RPMI7951 (cell line): ENCODE data around the gene TMEM256. TPM values are rescaled to one million over a fixed set of nuclear protein-coding genes. Genes with fewer than 3 reads are reported as not detected.

Source experiments
- DNase-seq: peaks from one replicate; pipeline ENCODE4 v3.0.0-alpha.2; 2012; ENCODE audit warnings: low read depth
- total RNA-seq: library from RNA; depleted of rRNA; stranded (reverse); fragments of >200 nt; shearing (Covaris generic); gene quantifications from 2 replicates; pipeline ENCODE4 v1.2.3, GENCODE V29; 2014

The TMEM256 gene
- total RNA-seq, 1 experiment from 2014 or later, result 229 TPM

DNA sequence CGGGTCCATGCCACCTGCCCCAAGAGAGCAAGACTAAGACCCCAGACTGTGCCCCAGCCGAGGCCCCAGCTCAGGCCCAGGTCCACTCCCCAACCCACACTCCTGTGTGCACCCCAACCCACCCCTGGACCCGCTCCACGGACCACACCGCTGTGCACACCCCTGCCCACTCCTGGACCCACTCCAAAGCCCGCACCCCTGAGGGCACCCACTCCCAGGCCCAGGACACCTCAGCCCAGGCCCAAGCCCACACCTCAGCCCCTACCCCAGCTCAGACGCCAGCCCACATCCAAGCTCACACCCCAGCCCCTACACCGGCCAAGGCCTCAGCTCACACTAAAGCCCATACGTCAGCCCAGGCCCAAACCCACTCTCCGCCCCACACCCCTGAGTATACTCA, 25.8 kb upstream of the TMEM256 start:
- no peak for DNase-seq

DNA sequence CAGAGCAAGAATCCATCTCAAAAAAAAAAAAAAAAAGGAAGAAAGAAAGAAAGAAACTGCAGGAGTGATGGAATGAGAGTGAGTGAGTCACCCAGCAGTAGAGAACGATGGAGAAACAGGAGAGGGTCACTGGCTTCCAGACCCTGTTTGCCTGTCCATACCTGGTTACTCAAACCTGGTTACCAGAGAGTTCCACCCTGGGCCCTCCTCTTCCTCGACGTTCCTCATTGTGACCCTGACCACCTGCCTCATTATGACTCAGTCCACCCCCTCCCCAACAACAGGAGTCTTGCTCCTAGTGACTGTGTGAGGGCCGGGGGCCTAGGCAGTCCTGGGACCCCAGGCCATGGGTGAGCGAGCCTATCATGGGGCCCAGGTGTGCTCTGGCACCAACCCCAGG, 24.7 kb upstream of the TMEM256 start, which contains the start of gene SPEM3:
Gene SPEM3 (plus strand): TSS at position 301 of the 400 bp plus-strand sequence. CDS start 46 bp downstream, at position 347.
- DNase-seq, result no peak

DNA sequence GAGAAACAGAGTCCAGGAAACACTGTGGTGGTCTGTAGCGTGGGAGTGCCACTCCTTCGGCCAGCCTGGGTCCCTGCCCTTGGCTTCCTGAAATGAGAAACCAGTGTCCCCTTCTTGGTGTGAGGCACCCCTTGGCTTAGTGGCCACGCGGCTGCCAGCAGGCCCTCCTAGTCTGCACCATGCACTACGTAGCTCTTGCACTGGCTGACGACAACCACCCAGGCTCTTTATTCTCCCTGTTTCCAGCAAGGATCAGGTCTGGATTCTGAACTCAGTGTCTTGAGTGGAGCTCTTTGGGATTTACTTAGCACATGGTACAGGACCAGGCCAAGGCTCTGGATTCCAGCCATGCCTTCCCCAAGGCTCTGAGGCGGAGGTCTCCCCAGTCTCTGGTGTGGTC, 23.7 kb upstream of the TMEM256 start:
- DNase-seq, result no peak

DNA sequence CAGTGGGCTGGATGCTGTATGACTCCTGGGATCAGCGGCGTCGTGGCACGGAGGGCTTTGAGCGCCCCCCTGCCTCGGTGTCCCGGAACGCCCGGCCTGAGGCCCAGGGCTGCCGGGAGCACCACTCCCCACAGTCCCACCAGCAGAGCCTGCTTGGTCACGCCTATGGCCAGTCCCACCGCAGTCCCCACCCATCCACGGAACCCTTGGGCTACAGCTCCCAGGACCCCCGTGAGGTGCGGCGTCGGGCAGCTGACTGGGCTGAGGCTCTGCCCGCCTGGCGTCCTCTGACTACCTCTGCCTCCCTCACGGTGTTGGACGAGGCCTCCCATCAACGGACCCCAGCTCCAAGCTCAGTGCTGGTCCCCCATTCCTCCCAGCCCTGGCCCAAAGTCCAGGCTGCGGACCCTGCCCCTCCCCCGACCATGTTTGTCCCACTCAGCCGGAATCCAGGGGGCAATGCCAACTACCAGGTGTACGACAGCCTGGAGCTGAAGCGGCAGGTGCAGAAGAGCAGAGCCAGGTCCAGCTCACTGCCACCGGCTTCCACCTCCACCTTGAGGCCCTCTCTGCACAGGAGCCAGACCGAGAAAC, 23.1 kb upstream of the TMEM256 start:
- no peak for DNase-seq

DNA sequence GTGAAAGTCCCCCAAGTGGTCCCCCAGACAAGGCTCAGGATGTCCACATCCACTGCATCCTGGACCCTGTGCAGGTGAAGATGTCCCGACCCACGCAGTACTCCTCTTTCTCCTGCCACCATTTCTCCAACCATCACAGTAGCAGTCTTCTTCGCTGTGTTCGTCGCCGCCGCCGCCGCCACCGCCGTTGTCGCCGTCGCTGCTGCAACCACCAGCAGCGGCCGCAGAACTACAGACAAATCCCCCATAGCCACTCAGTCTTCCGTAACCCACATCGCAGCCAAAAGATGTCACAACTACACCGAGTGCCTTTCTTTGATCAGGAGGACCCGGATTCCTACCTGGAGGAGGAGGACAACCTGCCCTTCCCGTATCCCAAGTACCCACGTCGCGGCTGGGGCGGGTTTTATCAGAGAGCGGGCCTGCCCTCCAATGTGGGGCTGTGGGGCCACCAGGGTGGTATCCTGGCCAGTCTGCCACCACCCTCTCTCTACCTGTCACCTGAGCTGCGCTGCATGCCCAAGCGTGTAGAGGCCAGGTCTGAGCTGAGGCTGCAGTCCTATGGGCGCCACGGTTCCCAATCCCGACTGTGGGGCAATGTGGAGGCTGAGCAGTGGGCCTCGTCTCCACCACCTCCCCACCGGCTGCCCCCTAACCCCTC, 22.4 kb upstream of the TMEM256 start:
- DNase-seq, result no peak

DNA sequence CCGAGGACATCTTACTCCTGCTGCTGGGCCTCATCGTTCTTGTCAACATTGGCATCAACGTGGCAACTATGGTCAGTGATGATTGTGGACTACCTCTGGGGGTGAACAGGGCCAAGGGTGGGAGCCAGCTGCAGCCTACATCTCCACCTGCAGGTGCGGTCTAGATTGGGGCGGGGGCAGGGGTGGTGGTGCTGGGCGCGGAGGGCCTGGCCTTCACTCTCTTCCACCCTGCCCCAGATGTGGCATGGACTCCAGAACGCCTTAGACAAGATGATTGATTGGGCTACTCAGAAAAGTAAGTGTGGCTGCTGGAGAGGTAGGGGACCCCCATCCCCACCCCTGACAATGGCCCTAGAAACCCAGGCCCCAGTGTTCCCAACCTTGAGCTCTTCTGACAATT, 21.9 kb upstream of the TMEM256 start:
- no peak for DNase-seq

DNA sequence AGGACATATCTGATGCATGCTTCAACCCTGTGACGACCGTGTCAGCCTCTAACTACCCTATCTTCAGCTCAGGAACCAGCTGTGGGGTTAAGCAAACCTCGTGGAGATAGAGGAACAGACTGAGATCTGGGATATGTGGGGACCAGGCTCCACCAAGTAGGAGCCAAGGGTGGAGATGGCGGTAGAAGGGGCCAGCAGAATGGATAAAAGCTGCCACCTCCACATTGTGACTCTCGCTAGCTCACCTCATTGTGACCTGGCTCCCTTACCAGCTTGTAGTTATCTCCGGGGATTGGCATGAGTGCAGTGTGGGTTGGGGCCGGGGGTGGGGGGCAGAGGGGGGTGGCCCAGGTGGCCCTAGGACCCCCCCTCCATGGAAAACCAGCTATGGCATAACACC, 21.4 kb upstream of the TMEM256 start, which contains the start of gene SPEM2:
Gene SPEM2 (plus strand): TSS at position 301 of the 400 bp plus-strand sequence. CDS start 73 bp downstream, at position 374.
- no peak for DNase-seq

DNA sequence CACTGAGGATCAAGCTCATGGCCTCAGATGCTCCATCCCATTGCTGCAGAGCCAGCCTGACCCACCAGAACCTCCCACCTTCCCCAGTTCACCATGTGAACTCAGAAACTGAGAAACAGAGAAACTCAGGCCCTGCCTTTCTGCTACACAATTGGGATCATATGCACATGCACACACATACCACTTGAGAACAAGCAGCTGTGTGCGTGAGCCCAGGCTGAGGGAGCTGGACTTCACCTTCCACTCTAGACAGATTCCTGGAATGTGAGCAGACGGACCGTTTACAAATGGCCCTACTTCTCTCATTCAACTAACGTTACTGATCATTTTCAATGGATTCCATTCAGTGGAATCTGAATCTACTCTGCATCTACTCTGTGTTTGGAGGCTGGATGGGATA, 19.8 kb upstream of the TMEM256 start:
- DNase-seq, result no peak

DNA sequence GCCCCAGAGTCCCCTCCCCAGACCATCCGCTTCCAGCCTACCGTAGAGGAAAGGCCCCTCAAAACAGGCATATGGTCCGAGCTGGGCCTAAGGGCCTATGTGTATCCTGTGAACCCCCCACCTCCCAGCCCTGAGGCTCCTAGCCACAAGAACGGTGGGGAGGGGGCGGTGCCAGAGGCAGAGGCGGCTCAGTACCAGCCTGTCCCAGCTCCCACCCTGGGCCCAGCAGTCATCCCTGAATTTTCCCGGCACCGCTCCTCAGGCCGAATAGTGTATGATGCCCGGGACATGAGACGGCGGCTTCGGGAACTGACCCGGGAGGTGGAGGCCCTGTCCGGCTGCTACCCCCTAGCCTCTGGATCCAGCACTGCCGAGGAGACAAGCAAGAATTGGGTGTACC, 17.3 kb upstream of the TMEM256 start:
- no peak for DNase-seq

DNA sequence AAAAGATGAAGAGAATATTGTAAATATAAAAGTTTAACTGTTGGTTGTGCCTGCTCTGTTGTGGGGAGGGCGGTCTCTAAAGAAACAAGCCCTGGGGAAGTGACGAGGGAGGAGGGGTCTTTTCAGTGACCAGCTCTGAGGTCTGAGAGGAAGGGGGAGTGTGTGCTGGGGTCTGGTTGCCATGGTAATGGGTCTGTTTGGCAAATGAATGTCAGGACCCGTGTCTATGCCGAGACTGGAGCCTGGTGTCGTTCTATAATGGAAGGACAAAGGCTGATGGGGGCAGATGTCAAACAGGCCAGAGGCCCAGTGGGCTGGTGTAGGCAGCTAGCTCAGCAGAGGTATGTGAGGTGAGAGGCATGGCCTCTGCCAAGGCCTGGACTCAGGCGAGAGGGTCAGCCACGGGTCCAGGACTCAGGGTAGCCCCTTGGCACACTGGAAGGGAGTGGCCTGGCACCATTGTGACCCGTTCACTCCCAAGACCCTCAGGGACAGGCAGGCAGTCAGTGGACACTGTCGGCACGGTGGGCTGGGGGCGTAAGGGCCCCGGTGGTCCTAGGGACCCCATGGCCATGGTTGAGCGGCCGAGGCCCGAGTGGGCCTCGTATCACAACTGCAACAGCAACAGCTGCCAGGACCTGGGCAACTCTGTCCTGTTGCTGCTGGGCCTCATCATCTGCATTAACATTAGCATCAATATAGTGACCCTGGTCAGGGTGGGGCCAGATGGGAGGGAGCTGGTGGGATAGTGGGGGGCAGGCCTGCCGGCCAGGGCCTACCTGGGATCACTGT, 16.1 kb upstream of the TMEM256 start, which contains the start of gene SPEM1:
Gene SPEM1 (plus strand): TSS at position 506 of the 792 bp plus-strand sequence. CDS start 61 bp downstream, at position 567.
- no peak for DNase-seq

DNA sequence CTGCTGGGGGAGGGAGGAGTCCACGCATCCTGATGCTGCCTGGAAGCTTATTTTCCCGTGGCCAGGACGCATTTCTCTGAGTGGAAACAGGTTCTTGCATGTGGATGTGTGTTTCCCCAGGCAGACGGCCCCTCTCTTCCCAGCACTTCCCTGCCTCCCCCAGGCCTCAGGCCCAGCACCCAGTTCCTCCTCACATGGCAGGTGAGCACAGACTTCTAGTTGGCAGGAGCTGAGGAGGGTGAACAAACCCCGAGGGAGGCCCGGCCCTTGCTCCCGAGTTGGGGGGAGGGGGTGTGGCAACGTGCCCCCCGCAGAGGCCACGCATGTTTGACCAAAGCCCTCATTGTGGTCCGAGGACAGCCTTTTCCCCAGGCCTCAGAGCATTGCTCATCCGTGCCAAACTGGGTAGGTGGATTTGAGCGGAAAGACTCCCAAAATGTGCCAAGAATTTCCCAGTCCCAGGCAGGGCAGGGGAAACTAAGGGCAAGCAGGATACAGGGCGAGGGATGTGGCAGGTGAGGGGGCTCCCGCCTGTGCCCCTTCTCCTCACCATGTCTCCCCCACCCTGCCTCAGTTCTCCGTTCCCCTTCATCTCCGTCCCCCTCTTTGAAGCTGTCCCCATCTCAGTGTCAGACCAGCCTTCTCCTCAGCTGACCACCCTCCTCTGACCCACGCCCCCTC, 14.7 kb upstream of the TMEM256 start:
- no peak for DNase-seq

DNA sequence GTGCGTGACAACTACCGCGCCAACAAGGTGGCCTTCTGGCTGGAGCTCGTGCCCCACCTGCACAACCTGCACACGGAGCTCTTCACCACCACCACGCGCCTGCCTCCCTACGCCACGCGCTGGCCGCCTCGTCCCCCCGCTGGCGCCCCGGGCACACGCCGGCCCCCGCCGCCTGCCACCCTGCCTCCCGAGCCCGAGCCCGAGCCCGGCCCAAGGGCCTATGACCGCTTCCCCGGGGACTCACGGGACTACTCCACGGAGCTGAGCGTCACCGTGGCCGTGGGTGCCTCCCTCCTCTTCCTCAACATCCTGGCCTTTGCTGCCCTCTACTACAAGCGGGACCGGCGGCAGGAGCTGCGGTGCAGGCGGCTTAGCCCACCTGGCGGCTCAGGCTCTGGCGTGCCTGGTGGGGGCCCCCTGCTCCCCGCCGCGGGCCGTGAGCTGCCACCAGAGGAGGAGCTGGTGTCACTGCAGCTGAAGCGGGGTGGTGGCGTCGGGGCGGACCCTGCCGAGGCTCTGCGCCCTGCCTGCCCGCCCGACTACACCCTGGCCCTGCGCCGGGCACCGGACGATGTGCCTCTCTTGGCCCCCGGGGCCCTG, 13.3 kb upstream of the TMEM256 start:
- DNase-seq, result no peak

DNA sequence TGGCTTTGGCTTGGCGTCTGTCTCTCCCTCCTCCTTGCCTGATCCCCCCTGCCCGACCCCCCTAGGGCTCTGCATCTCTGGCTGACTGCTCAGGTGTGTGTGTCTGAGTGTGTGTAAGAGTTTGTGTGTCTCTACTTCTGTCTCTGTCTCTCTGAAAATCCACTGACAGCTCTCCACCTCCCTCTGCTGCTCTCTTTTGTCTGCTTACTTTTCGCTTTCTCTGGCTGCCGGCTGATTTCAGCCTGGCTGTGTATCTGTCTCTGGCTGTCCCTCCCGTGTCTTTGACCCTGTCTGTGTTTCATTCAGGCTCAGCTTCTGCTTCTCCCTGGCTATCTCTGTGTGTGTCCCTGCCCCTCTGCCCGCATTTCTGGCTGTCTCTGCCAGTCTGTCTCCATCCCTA, 12.4 kb upstream of the TMEM256 start:
- no peak for DNase-seq

DNA sequence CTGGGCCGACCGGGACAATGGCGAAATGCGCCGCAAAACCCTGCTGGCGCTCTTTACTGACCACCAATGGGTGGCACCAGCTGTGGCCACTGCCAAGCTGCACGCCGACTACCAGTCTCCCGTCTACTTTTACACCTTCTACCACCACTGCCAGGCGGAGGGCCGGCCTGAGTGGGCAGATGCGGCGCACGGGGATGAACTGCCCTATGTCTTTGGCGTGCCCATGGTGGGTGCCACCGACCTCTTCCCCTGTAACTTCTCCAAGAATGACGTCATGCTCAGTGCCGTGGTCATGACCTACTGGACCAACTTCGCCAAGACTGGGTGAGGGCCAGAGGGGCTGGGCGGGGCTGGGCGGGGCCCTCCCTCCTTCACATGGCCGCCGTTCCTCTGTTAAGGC, 11.9 kb upstream of the TMEM256 start:
- no peak for DNase-seq

DNA sequence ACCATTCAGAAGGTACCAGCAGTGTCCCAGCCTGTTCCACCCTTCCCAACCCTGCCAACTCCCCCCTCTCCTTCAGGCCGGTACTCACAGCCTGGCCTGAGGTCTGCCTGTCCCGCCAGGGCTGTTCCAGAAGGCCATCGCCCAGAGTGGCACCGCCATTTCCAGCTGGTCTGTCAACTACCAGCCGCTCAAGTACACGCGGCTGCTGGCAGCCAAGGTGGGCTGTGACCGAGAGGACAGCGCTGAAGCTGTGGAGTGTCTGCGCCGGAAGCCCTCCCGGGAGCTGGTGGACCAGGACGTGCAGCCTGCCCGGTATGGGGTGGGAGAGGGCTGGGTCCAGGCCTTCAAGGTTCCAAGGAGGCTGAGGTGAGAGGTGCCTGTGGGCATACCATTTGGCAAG, 10.9 kb upstream of the TMEM256 start:
- no peak for DNase-seq

DNA sequence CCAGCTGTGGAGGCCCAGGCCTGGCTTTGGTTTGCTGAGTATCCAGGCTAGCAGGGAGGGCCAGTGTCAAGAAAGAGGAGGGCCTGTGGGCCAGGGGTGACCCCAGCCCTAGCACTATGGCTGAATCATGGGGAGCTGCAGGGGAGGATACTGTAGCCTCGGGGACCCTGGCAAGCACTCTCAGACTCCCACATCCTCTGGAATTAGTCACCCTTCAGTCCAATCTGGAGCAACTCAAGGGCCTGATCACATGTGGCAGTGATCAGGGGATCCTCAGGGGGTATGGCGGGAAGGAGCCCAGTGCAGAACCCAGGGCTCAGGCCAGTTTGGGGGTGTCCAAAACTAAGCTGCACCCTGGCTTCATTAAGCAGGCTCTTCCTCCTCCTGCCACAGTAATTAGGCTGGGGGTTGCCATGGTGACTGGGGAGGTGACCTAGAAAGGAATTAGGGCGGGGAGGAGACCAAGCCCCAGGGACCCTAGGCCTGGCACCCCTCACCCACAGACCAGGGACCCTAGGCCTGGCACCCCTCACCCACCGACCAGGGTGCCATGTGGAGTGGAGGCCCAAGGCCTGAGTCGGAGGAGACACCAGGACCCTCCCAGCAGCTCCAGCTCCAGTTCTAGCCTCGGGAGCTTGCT, 9.6 kb upstream of the TMEM256 start:
- peak; percentile 90 for DNase-seq

DNA sequence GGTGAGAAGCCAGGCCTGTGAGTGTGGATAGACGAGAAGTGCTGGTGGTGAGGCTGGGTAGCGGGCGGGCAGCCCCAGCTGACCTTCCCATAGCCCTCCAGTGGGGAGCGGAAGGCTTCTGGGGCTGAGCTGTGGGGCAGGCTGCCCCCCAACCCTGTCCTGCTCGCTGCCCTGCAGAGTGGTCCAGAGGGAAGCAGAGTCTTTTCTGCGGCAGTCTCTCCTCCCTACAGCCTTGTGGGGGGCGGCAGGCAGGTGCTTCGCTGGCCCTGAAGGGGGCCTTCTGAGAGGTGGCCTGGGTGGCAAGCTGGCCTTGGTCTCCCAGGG, 7.5 kb upstream of the TMEM256 start:
- no peak for DNase-seq

DNA sequence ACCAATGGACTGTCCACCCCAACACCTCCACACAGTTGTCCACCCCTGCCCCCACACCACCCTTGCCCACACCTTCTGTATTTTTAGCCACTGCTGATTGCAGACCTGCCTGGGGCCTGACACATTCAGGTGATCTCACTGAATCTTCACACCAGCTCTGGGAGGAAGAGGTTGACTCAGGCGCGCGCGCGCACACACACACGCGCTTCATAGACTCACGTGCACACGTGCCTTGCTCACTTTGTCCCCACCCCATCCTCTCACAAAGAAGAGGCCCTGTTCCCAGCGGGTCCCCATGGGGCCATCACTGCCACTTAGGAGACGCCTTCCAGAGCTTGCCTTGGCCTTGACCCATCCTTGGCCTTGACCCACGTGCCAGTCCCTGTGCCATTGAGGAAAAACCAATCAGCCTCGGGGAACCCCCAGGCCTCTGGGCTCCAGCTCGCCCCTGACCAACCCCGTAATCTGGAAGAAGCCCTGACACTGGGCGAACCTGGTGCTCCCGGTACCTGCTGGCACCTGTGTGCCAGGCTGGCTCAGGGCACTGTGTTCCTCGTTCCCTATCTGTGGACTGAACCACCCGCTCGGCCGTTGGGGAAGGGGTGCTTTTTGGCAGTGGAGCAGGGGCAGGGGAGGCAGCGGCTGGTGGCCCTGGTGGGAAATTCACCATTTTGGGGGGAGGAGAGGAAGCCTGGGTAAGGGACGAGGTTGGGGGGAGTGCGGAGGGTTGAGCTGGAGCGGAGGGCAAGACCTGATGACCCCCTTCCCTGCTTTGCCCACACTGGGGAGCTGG, 6.9 kb upstream of the TMEM256 start:
- no peak for DNase-seq

DNA sequence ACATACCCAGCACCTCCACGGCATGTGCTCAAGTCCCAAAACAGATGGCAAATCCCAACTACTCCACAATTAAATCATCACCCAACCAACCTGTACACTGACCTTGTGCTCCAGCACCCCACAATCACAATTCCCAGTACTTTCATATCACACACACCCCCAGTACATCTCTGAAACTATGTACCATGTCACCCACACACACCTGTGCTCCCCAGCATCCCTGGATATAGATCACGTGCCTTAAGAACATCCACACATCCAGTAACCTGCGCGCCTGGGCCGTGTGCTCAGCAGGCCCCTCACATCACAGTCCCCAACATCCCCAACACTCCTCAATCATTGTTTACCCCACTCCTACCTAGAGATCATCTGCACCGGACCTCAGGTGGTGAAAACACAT, 5.8 kb upstream of the TMEM256 start:
- DNase-seq, result no peak

DNA sequence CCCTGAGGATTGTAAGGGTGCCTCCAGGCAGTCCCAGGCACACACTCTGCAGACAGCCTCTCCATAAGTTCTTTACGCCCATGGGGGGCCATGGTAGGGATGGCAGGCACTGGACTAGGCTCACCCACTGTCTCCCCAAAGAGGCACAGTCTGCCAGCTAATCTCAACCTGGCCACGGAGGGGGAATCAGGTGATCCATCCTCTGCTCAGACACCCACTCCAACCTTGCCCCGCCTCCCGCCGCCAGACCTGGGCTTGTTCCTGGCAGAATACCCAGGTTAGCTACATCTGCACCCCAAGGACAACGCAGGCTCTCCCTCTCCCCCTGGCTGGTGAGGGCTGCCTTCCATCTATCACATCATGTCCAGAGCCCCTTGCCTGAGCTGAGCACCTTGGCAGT, 5.0 kb upstream of the TMEM256 start:
- no peak for DNase-seq
